Smooth muscle cell of the brain vasculature (primary cell): ENCODE data around the gene MXD1.

ENCODE experiments used
- DNase-seq: peaks from one replicate; pipeline ENCODE4 v3.0.0-alpha.2; 2012; ENCODE audit warnings: low read depth, low spot score

Gene MXD1

DNA sequence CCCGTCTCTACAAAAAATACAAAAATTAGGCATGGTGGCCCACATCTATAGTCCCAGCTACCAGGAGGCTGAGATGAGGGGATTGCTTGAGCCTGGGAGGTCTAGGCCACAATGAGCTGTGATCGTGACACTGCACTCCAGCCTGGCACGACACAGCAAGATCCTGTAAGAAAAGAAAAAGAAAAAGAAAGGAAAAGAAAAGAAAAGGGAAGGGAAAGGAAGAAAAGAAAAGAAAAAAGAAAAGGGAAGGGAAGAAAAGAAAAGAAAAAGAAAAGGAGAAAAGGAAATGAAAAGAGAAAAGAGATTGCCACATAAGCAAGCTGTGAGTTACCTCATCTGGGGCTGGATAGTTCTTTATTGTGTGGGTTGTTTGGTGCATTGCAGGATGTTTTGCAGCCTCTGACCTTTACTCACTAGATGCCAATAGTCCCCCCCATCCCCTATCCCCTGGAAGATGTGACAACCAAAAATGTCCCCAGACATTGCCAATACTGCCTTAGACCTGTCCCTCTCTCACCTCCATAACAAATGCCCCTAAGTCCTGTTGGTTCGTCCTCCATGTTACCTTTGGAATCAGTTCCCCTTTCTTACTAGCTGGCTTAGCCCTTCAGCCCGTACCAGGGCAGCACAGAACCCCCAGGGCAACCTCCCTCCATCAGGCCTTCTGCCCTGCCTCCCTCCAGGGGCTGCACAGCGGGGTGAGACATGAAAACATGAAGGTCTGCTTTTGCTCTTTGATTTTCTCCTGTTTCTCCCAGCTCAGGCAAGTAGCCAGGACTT lies 37.6 kb downstream of the MXD1 start:
- DNase-seq = no peak

DNA sequence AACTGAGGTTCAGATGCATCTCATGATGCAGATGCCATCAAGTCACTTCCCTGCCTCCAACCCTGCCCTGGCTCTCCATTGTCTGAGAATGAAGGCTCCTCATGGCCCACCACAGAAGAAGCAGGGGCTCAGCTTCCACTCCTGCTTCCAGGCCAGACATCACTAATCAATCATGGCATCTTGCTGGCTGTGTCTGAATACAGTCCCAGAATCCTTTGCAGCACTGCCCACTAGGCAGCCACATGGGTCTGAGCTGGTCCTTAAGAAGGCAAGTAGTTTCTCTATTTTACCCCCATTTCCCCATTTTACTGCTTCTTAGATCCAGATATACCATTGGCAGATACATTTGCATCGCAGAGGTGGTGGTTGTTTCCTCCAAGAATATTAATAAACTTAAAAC lies 39.2 kb downstream of the MXD1 start:
- no peak for DNase-seq

GRCh38 chr2:69955029-69955428 lies 40.1 kb downstream of the MXD1 start:
- no peak for DNase-seq

- no peak for DNase-seq
These were observed 41.6 kb downstream of the MXD1 start for GRCh38 chr2:69956475-69956979.

DNA sequence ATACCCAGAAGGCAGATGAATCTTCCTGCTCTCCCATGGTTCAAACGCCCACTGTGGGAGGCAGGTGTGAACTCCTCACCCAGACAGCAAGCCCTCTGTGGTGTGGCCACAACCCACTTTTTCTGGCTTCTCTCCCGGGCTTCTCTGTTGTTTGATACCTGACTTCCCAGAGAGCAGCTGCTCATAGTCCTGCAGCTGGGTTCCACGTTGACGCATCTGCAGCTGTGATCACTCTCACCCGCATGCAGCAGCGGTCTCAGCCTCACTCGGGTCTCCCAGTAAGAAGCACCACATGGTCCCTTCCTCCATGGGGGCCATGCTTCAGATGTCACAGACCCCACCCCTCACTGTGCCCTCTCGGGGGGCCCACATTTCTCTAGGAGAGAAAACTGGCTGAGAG lies 43.1 kb downstream of the MXD1 start:
- DNase-seq = no peak

DNA sequence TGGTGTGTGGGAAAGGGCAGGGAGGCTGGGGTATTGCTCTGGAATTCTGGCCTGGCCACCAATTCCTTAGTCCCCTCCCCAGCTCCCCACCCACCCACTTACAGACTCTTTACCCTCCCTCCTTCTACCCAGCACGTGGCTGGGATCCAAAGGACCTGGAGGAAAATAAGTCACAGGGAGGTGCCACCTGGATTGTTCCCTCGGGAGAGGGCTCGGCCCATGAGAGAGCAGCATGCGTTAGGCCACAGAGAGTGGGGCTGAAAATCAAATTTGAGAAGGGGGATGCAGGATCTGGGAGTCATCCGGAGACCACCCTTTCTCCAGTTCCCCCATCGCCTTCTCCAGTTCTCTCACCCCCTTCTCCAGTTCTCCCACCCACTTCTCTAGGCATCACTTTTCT lies 43.6 kb downstream of the MXD1 start:
- no peak for DNase-seq

- DNase-seq = no peak
These were observed 44.5 kb downstream of the MXD1 start for GRCh38 chr2:69959425-69959824.

DNA sequence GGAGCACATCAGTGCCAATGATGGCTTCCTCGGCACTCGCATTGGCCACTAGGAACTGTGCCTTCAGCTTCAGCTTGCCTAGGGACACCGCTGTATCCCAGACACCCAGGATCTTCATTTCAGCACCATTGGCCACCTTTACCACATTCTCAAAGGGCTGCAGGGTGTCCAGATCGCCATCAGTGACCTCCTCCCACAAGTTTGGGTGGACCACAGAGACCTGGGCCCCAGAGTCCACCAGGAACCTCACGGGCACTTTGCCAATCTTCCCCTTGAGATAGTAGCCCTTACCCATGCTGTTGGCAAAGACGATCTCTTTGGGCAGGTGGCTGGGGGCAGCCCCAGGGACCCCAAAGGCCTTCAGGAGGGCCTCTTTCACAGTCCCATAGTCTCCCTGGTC lies 45.9 kb downstream of the MXD1 start:
- DNase-seq = no peak

DNA sequence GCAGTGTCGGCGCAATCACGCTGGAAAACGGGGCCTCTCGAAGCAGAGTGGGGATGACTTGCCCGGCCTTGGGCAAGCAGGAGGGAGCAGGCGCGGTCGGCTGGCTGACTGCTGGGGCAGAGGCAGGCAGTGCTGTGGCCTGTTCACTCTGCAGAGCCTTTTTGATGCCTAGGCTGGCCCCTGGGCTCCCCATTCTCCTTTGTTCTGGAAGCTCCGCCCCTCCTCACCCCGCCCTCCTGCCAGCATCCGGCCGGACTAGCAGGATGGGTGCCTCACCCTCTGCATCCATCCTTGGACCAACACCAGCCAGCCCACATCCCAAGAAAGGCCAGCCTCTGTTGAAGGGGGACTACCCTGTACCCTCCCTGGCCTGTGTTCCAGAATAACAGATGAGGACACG lies 46.6 kb downstream of the MXD1 start, which contains the start of gene ASPRV1:
TSS of gene ASPRV1 (minus strand) at position 136 of the 400 bp plus-strand sequence. CDS start 195 bp downstream, outside the sequence.
- no peak for DNase-seq

GRCh38 chr2:69962986-69963730 lies 48.2 kb downstream of the MXD1 start:
- DNase-seq = no peak

DNA sequence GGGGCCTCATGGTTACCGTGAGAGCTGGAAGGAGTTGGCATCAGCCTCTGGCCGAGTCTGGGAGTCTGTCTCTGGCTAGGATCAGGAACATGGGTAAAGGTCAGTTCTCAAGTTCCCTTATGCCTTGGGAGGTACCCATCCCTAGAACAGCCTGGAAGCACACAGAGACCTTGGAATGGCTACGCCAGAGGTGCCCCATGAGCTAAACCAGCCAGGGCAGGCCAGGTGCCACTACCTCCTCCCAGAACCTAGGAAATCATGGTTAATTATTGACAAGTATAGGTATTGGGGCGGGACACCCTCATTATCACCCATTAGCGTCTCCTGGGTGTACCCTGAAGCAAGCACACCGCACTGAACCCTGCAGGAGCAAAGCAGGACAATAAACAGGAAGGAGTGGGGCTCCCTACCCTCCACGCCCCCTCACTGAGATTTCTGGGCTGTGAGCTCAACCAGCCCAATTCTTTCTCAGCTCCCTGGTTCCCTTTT lies 49.5 kb downstream of the MXD1 start:
- DNase-seq = no peak

DNA sequence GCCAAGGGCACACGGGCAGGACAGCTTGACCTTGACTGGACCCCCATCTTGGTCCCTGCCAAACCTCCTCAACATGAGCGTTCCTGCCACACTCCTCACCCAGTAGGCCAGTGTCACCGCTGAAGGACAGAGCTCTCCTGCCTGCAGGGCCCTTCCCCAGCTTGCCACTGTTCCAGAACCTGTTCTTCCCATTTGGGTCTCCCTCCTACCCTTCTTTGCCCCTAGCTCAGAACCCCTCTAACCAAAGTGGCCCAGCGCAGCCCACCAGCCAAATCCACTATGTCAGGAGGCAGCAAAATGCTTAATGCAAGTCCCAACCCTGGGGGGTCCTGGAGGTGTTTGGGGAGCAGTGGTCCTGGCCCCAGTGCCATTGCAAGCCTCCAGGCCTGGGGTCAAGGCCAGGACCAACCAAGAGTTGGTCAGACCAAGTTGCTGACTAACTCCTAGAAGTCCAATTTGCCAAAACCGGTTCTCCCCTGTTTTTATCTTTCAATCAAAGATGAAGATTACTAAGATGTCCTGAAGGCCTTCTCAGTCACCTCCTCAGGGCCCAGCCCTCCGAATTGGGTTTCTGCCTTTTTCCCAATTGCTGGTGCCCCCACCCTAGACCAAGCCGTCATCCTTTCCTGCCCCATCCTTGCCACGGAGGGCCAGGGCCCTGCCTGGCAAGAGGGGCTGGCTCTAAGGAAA lies 51.0 kb downstream of the MXD1 start:
- no peak for DNase-seq

GRCh38 chr2:69966496-69966895 lies 51.6 kb downstream of the MXD1 start:
- DNase-seq = no peak

DNA sequence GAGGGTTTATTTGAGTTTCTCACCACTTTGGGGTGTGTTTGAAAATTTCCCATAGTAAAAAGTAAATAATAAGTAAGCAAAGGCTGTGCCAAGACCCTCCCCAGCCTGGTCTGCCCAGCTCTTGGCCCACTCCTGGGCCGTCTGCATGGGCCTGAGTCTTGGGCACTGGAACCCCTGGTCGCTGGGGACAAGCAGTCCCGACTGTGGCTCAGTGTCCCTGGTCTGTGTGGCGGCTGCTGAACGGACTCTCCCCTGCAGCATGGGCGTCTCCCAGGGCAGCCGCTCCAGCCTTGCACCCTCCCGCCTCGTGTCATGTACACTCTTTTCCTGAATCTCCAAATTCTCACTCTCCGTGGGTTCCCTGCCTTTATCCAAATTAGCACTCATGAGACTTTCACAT lies 53.7 kb downstream of the MXD1 start:
- no peak for DNase-seq

- DNase-seq = no peak
These were observed 54.4 kb downstream of the MXD1 start for GRCh38 chr2:69969126-69969983.

GRCh38 chr2:69969991-69970390 lies 55.1 kb downstream of the MXD1 start:
- DNase-seq = no peak

DNA sequence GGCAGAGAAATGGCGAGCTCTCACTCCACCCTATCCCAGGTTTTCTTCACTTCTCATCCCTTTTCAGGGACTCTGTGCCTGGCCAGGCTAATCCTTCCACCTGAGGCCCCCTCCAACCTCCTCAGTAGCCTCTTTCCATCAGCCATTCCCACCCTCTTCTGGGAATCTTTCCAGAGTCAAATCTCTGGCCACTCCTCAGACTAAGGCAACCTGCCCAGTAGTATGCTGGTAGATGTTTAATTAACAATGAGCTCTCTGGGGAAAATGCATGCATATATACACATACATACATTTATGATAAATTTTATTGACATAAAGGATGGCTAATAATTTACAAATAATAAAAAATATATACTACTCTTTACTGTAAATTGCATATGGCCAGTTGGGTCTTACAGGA lies 57.9 kb downstream of the MXD1 start:
- DNase-seq = no peak

- DNase-seq = no peak
These were observed 58.4 kb downstream of the MXD1 start for GRCh38 chr2:69973335-69973735.

DNA sequence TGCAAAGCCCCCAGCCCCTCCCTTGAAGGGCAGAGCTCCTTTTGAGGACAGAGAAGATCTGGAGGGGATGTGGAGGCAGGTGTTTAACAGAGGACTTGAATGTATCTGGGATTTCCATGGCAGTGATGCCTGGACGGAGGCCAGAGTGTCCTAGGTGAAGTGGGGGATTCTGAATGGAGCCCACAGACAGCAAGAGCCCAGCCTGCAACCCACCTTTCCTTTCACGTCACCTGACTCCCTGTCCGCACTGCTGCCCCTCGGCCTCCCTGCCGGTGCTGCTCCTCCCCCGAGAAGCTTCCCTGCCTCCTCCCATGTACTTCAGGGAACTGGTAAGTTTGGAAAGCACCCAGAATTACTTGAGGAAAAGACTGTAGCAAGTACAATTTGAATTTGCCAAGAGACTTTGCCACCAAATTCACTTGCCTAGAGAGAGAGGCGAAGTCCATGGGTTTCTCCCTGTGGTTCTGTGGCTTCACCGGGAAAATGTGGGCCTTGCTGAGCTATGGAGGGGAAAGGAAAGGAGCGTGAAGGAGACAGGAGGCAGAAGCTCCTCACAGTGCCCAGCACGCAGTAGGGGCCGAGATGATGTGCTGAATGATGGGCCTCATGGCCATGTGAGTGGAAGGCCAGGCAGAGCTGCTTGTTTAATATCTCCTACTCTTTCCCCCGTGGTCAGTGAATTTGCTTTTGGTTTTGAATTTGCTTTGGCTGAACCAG lies 60.4 kb downstream of the MXD1 start:
- DNase-seq = no peak

DNA sequence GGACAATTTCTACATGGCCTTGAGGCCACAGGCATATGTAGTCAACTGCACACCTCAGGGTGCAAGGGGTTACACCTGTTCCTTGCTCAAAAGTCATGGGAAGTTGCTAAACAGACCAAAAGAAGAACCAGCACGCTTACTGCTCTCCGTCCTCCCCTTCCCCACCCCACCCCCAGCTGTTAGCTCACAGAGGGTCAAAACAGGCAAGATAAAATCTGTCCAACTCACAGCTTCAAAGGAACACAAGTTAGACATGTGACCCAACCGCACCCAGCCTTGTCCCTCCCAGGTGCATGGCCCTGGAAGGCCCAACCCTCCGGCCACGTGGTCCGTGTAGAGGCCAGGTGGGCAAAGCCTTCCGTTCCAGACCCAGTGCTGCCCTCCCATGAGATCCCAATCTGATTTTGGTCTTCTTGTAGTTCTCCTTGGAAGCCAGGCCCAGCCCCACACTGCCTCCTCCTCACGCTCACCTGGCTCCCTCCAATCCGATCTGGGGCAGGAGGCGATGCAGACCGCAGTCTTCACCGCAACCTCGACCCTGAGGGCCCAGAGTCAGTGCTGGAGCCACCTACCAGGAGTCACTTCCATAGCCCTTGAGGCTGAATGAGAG lies 61.0 kb downstream of the MXD1 start:
- DNase-seq = no peak
